Measurements from ENCODE around the gene BTBD19. TPM values are rescaled to one million over a fixed set of nuclear protein-coding genes. Genes with fewer than 3 reads are reported as not detected.

Gene BTBD19
- total and polyA plus RNA-seq, 9 of the 15 experiments (the other 6 are each of a cell fraction or from before 2014, with no cell fraction given), result 0.22 to 2.0 (median 0.95) TPM

GRCh38 chr1:44775930-44776729 lies 32.2 kb upstream of the BTBD19 start (continued):
- TF ChIP-seq ZNF395 (CRISPR knock-in tag; IDR thresholded peaks at IDR 0.05), result peak; percentile 34
- TF ChIP-seq EWSR1 (IDR thresholded peaks at IDR 0.05; ENCODE audit: borderline replicate concordance, low read depth, partially characterized antibody), result no peak
- TF ChIP-seq TEAD2 (tag; IDR thresholded peaks at IDR 0.05), result no peak
- no peak for TF ChIP-seq BDP1 (IDR thresholded peaks at IDR 0.05; ENCODE audit: insufficient read depth, insufficient read length)
- TF ChIP-seq STAT6 (CRISPR knock-in tag; IDR thresholded peaks at IDR 0.05), result no peak
- TF ChIP-seq ZNF507 (tag; conservative IDR thresholded peaks at IDR 0.05), result no peak
- TF ChIP-seq FOXA3 (CRISPR knock-in tag; conservative IDR thresholded peaks at IDR 0.05 in 1 of 2, IDR thresholded peaks at IDR 0.05 in 1 of 2), result peak in 1 of 2 experiments; percentile 66; a peak in 1 of 4 replicates
- no peak; a peak in 1 of 4 replicates for TF ChIP-seq NONO (IDR thresholded peaks at IDR 0.05; ENCODE audit: low read depth in 2 of 2, low read length in 1 of 2)
- TF ChIP-seq HNRNPL (IDR thresholded peaks at IDR 0.05; ENCODE audit: low read depth, low read length), result peak; percentile 32; the same call in 1 of the 2 replicates
- TF ChIP-seq FUS (optimal IDR thresholded peaks at IDR 0.05; ENCODE audit: low read depth, low read length), result no peak
- 0 out of 2 replicates have a peak, but pooled peaks have one; percentile 2 for TF ChIP-seq ZBTB40 (IDR thresholded peaks at IDR 0.05)
- TF ChIP-seq ZBTB40 (CRISPR knock-in tag; IDR thresholded peaks at IDR 0.05), result no peak

All from K562 (cell line).